IMR-90 (cell line): Measurements from ENCODE around the gene SLIT3. TPM values are rescaled to one million over a fixed set of nuclear protein-coding genes. Genes with fewer than 3 reads are reported as not detected.

Experiments
- ATAC-seq: fragments of 200-7000 bp; cut with Tn5 transposase; 2 replicates; pipeline ENCODE4 v1.9.1; 2020; ENCODE audit warnings: low read depth, mild to moderate bottlenecking, moderate library complexity
- BruUV-seq: library from RNA; stranded (reverse); fragments of 400-500 nt; replicated peaks from 2 replicates; lab custom pipeline; 2021; lab: Mats Ljungman, UMichigan
- CTCF ChIA-PET: fragments of 300-600 bp; formaldehyde crosslinking; extraction: SDS; loops from one replicate; lab custom pipeline; 2021; ENCODE audit warnings: antibody characterized with exemption; lab: Yijun Ruan, JAX
- POLR2A ChIA-PET: fragments of 300-600 bp; sonication (Branson Sonifier 250); formaldehyde crosslinking; loops from one replicate; lab custom pipeline; 2022; ENCODE audit warnings: antibody characterized with exemption; ENCODE audit not compliant: unreplicated experiment; lab: Charles Lee
- DNase-seq: peaks from one replicate; pipeline ENCODE4 v3.0.0; 2013
- H2AFZ ChIP-seq: replicated peaks from 2 replicates; pipeline ENCODE3; 2013; ENCODE audit warnings: low read length, mild to moderate bottlenecking; ENCODE audit not compliant: poor library complexity
- H2AK5ac ChIP-seq: 2 replicates; pipeline ENCODE4 v1.6.1; 2013; ENCODE audit warnings: low read depth, low read length, inconsistent platforms
- H2AK9ac ChIP-seq: replicated peaks from 2 replicates; pipeline ENCODE3; 2013; ENCODE audit warnings: mild to moderate bottlenecking, low read depth, low read length, moderate library complexity; ENCODE audit not compliant: poor library complexity
- H2BK120ac ChIP-seq: 2 replicates; pipeline ENCODE4 v1.6.1; 2013; ENCODE audit warnings: low read depth, low read length, inconsistent platforms
- H2BK15ac ChIP-seq: 3 replicates; pipeline ENCODE4 v1.6.1; 2013; ENCODE audit warnings: low read depth, low read length, inconsistent platforms
- H2BK20ac ChIP-seq: 2 replicates; pipeline ENCODE4 v1.6.1; 2013; ENCODE audit warnings: low read depth, mild to moderate bottlenecking, inconsistent platforms, low read length, moderate library complexity
- H2BK5ac ChIP-seq: 2 replicates; pipeline ENCODE4 v1.6.1; 2013; ENCODE audit warnings: mild to moderate bottlenecking, low read depth, low read length, inconsistent platforms; ENCODE audit not compliant: poor library complexity, severe bottlenecking
- H3K14ac ChIP-seq: replicated peaks from 2 replicates; pipeline ENCODE4 v1.6.1; 2013; ENCODE audit warnings: low read depth, low read length, inconsistent platforms
- H3K18ac ChIP-seq: 2 replicates; pipeline ENCODE4 v1.6.1; 2013; ENCODE audit warnings: low read depth, low read length, control low read depth
- H3K23ac ChIP-seq: 2 replicates; pipeline ENCODE4 v1.6.1; 2013; ENCODE audit warnings: low read depth, low read length, inconsistent platforms
- H3K27ac ChIP-seq: 2 replicates; pipeline ENCODE4 v1.5.1; 2013; ENCODE audit warnings: mild to moderate bottlenecking, control low read depth, low read length; ENCODE audit not compliant: insufficient read depth
- H3K27me3 ChIP-seq: 2 replicates; pipeline ENCODE4 v1.6.1; 2013; ENCODE audit warnings: low read length; ENCODE audit not compliant: control insufficient read depth, insufficient read depth
- H3K36me3 ChIP-seq: 2 replicates; pipeline ENCODE4 v1.6.1; 2013; ENCODE audit warnings: low read length, mixed read lengths; ENCODE audit not compliant: control insufficient read depth, insufficient read depth
- H3K4ac ChIP-seq: 2 replicates; pipeline ENCODE4 v1.6.1; 2013; ENCODE audit warnings: low read depth, low read length, inconsistent platforms
- H3K4me1 ChIP-seq: 2 replicates; pipeline ENCODE4 v1.6.1; 2013; ENCODE audit warnings: low read length, mixed read lengths; ENCODE audit not compliant: control insufficient read depth, insufficient read depth
- H3K4me2 ChIP-seq: 2 replicates; pipeline ENCODE4 v1.6.1; 2013; ENCODE audit warnings: low read depth, mild to moderate bottlenecking, control low read depth, low read length, moderate library complexity
- H3K4me3 ChIP-seq: 2 replicates; pipeline ENCODE4 v1.5.1; 2013; ENCODE audit warnings: low read depth, mild to moderate bottlenecking, control low read depth, low read length, moderate library complexity; ENCODE audit not compliant: insufficient read depth
- H3K56ac ChIP-seq: 2 replicates; pipeline ENCODE4 v1.6.1; 2013; ENCODE audit warnings: low read length, inconsistent platforms; ENCODE audit not compliant: insufficient read depth; ENCODE audit errors: extremely low read depth
- H3K79me1 ChIP-seq, 2 experiments: 2 replicates each; pipeline ENCODE4 v1.6.1; 2013; ENCODE audit warnings: low read length in 2 of 2, inconsistent platforms in 1 of 2, low read depth in 1 of 2
- H3K9ac ChIP-seq: 2 replicates; pipeline ENCODE4 v1.6.1; 2013; ENCODE audit warnings: low read depth, low read length, control low read depth
- H3K9me1 ChIP-seq: 2 replicates; pipeline ENCODE4 v1.6.1; 2013; ENCODE audit warnings: low read length, inconsistent platforms; ENCODE audit not compliant: insufficient read depth
- H3K9me3 ChIP-seq: 2 replicates; pipeline ENCODE4 v1.6.1; 2013; ENCODE audit warnings: low read length; ENCODE audit not compliant: control insufficient read depth, insufficient read depth
- H4K20me1 ChIP-seq: 2 replicates; pipeline ENCODE4 v1.6.1; 2013; ENCODE audit warnings: low read length, inconsistent platforms; ENCODE audit not compliant: insufficient read depth
- H4K5ac ChIP-seq: 2 replicates; pipeline ENCODE4 v1.6.1; 2013; ENCODE audit warnings: mild to moderate bottlenecking, low read depth, low read length, control low read depth
- H4K8ac ChIP-seq, 2 experiments: 2 replicates each; pipeline ENCODE4 v1.6.1; 2013; ENCODE audit warnings: low read depth in 2 of 2, low read length in 2 of 2, control low read depth in 1 of 2, inconsistent platforms in 1 of 2
- H4K91ac ChIP-seq: 2 replicates; pipeline ENCODE4 v1.6.1; 2013; ENCODE audit warnings: low read depth, low read length, inconsistent platforms; ENCODE audit not compliant: insufficient read depth
- BHLHE40 ChIP-seq: fragments of 150-350 bp; IDR thresholded peaks from 2 replicates; pipeline ENCODE4 v1.6.1; 2016; ENCODE audit warnings: mild to moderate bottlenecking, low read depth, low read length
- CHD1 ChIP-seq: IDR thresholded peaks from 2 replicates; pipeline ENCODE4 v1.6.1; 2012; ENCODE audit warnings: low read depth, low read length, improper control_type of control experiment
- FOS ChIP-seq: fragments of 150-350 bp; IDR thresholded peaks from 2 replicates; pipeline ENCODE4 v1.6.1; 2016; ENCODE audit warnings: low read depth, low read length
- MXI1 ChIP-seq: IDR thresholded peaks from 2 replicates; pipeline ENCODE4 v1.6.1; 2012; ENCODE audit warnings: low read depth, mild to moderate bottlenecking, low read length, moderate library complexity, borderline replicate concordance
- RCOR1 ChIP-seq: IDR thresholded peaks from 2 replicates; pipeline ENCODE4 v1.6.1; 2012; ENCODE audit warnings: mild to moderate bottlenecking, low read length, improper control_type of control experiment; ENCODE audit not compliant: insufficient replicate concordance
- RFX5 ChIP-seq: IDR thresholded peaks from 2 replicates; pipeline ENCODE4 v1.8.0; 2012; ENCODE audit warnings: low read depth, mild to moderate bottlenecking, low read length, moderate library complexity
- USF2 ChIP-seq: fragments of 150-350 bp; IDR thresholded peaks from 2 replicates; pipeline ENCODE4 v1.6.1; 2017; ENCODE audit warnings: mild to moderate bottlenecking, antibody characterized with exemption, low read length, low read depth
- WGBS, 2 experiments: methylation state at CpG; one replicate each; pipeline versions ENCODE4 v1.1.5 to v1.1.7; 2013; ENCODE audit warnings: missing lambda C conversion rate in 2 of 2; ENCODE audit not compliant: insufficient read length in 1 of 2; ENCODE audit errors: extremely low coverage in 2 of 2; 5-methylcytosine and 5-hydroxymethylcytosine counted together
- dilution Hi-C: fragments of 300-500 bp; cut with HindIII; formaldehyde crosslinking; loops from one replicate; pipeline ENCODE4 v1.14.3; 2018; ENCODE audit warnings: low sequenced_read_pairs; ENCODE audit not compliant: unreplicated experiment
- in situ Hi-C: fragments of 300-500 bp; cut with MboI; formaldehyde crosslinking; loops from 3 replicates; pipeline ENCODE4 v1.14.3; 2019; ENCODE audit warnings: low sequenced_read_pairs, inconsistent platforms, mixed read lengths
- intact Hi-C: fragments of 100-400 bp; cut with micrococcal nuclease; formaldehyde crosslinking; loops from 2 replicates; pipeline ENCODE4 v1.10.0; 2022
- polyA plus RNA-seq, 3 experiments: library from polyadenylated mRNA; depleted of rRNA; stranded (reverse); fragments of >200 nt; gene quantifications; 2 replicates each; pipeline ENCODE4 v1.2.3, GENCODE V29; 2012; ENCODE audit warnings: low replicate concordance in 1 of 3
- total RNA-seq: library from RNA; depleted of rRNA; stranded (reverse); fragments of >200 nt; gene quantifications from 2 replicates; pipeline ENCODE4 v1.2.3, GENCODE V29; 2012

SLIT3 gene
- total and polyA plus RNA-seq, 2 of the 4 experiments (the other 2 are of a cell fraction) = 0.18 to 0.50 TPM

GRCh38 chr5:168728546-168729211 lies 572.3 kb downstream of the SLIT3 start:
- H3K27ac ChIP-seq = no peak overlapping the region
- no peak overlapping the region for H3K56ac ChIP-seq
- no peak overlapping the region for H2AFZ ChIP-seq
- no peak overlapping the region for H4K8ac ChIP-seq
- no peaks in the 10 kb centered on the region for H3K27me3 ChIP-seq
- intact Hi-C loops (no loop called here), dilution Hi-C loops (no loop called here), in situ Hi-C loops (no loop called here)
- H3K14ac ChIP-seq = no peak overlapping the region
- no peaks in the 10 kb centered on the region for H3K79me1 ChIP-seq
- POLR2A ChIA-PET = no interaction called here
- no peak overlapping the region for H2AK9ac ChIP-seq
- no peak overlapping the region for H3K9ac ChIP-seq
- no peaks in the 10 kb centered on the region for H3K4me1 ChIP-seq
- no peak overlapping the region for H3K4me2 ChIP-seq
- no peaks in the 10 kb centered on the region for H3K36me3 ChIP-seq
- WGBS, 2 experiments = no CpG with 5 or more reads among the region's 1 CpG
- CTCF ChIA-PET = no interaction called here
- H3K4ac ChIP-seq = no peak overlapping the region
- no peak overlapping the region for H2AK5ac ChIP-seq
- no peak overlapping the region for H4K91ac ChIP-seq
- ATAC-seq (no peak), DNase-seq (no peak)
- no peaks in the 10 kb centered on the region for H4K20me1 ChIP-seq
- H3K9me3 ChIP-seq = no peaks in the 10 kb centered on the region
- no peak overlapping the region for H2BK20ac ChIP-seq
- no peak overlapping the region for H2BK120ac ChIP-seq
- no peak overlapping the region for H3K4me3 ChIP-seq
- H2BK15ac ChIP-seq = no peak overlapping the region
- TF ChIP-seq BHLHE40 = no peak
- TF ChIP-seq RFX5 = no peak
- no peak for TF ChIP-seq MXI1
- TF ChIP-seq RCOR1 = no peak
- TF ChIP-seq CHD1 = no peak
- TF ChIP-seq USF2 = no peak
- TF ChIP-seq FOS = no peak
- no peak overlapping the region for H3K18ac ChIP-seq
- H4K5ac ChIP-seq = no peak overlapping the region
- no peaks in the 10 kb centered on the region for H3K9me1 ChIP-seq
- H3K23ac ChIP-seq = no peak overlapping the region
- H2BK5ac ChIP-seq = no peak overlapping the region
- BruUV-seq = no TSS peak
